ENCODE results near the gene CTNNA2.

CTNNA2 gene

DNA sequence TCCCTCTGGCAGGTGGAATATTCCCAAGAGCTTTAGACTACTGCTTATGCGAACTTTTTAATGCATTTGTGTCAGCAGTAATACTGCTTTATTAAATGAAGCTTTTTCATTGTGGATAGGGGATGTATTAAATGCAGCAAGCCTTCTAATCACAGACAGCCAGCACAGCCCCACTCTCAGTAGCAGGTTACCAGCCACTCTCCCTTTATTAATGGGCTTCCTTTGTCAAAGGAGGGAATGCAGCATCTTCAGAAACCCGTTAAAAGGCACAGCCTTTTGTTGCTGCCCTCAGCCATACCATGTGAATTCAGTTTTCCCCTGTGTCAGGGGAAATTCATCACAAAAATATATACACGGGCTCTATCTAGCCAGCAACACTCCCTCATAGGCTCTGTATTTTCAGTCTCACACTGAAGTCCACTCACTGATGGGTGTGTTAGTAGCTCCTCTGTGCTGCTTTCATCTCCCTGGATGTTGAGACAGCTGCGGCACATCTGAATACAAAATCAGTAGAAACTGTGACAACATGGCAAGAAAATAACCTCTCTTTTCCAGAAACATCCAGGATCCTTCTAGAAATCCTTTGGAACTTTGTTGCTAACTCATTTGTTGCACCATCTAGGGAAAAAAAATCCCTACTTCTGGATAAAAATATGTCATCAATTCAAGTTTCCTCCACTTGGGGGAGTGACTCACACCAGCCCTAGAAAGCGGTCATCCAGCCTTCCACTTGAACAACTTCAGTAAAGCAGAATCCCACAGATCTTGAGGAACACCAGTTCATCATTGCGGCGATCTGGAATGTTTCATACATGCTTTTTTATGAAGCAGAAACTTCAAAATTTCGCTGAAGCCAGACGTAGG is 743.3 kb downstream of the CTNNA2 start:
- DNase-seq (ENCODE audit: low read depth in 2 of 2, low spot score in 1 of 2) = no peak

DNA sequence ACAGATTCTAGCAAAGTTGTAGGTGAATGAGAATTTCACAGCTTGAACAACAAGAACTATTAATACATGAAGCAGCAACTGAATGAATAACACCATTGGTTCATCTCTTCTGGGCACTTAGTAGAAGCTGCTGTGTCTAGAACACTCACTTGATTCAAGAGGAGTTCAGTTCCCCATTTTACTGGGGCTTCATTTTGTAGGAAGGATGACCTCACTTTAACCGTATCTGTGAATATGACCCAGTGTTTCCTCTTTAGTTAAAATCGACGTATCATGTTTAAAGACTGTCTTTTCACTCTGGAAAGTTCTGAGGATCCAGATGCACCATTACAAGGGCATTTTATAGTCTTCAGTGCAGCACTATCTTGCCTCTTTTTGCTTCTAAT is 743.9 kb downstream of the CTNNA2 start:
- DNase-seq (ENCODE audit: low read depth in 2 of 2, low spot score in 1 of 2) = no peak

DNA sequence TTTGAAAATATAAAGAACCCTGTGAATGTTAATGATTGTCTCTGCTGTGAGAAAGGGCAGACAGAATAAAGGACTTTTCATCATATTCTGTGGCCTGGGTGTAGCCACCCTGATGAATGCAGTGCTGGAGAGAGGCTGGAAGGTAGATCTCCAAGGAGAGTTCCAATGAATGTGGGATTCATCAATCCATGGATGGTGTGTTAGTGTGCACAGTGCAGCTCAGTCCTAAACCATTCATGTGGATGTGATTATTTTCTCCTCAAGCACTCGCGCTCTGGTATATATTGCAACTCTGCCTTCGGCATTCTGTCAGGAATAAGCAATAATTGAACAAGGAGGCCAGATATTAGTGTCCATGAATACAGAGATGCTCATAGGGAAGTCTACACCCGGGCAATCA is 744.6 kb downstream of the CTNNA2 start:
- DNase-seq (ENCODE audit: low read depth in 2 of 2, low spot score in 1 of 2) = no peak

DNA sequence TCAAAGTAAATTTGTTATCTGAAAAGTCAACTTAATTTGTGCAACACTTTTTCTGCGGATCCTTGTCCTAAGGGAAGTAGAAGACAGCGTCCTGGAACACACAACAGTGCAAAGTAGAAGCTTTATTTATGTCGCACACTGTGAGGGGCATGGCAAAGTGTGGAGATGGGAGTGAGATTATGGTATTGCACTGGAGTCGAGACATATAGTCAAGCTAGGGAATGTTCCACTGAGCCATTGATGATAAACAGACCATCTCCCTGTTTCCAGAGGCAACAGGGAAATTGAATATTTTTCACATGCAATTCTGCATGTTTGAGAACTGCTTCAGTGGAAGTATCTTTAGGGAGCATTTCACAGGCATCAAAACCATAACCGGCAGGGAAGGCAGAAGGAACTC is 745.5 kb downstream of the CTNNA2 start:
- no peak for DNase-seq (ENCODE audit: low read depth in 2 of 2, low spot score in 1 of 2)

DNA sequence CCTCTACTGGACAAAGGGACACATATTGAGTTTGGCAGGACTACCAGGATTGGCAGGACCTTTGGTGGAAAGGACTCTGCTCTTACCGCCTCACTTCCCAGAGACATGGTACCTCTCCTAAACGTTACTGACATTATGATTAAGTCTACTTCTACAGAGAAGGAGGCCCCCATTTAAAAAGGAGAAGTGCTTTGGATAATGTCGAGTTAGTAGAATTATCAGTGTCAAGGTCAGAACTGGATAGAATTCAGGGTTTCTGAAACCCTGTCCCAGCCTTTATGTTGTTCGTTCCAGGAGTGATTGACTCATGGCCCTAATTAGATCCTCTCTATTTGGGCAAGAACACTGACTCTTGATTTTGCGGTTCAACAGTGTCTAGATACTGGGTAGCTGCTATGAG is 745.9 kb downstream of the CTNNA2 start:
- DNase-seq (ENCODE audit: low read depth in 2 of 2, low spot score in 1 of 2) = no peak

DNA sequence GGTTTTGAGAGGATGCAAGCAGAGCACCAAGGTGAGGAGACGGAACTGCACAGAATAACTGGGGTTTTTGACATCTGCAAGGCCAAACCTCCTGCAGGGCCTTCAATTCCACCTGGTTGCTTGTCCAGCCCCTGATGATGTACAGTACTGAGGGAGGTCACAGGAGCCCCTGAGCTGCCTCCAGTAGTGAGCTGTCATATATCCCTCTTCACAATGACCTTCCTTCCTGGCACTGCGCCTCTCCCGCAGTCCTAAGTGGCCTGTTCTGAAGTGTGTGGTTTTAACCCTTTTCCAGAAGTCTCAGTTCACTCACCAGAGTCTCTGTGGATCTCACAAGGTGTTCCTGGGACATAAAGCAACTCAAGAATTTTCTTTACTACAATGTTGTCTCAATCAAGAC is 746.4 kb downstream of the CTNNA2 start:
- no peak for DNase-seq (ENCODE audit: low read depth in 2 of 2, low spot score in 1 of 2)

DNA sequence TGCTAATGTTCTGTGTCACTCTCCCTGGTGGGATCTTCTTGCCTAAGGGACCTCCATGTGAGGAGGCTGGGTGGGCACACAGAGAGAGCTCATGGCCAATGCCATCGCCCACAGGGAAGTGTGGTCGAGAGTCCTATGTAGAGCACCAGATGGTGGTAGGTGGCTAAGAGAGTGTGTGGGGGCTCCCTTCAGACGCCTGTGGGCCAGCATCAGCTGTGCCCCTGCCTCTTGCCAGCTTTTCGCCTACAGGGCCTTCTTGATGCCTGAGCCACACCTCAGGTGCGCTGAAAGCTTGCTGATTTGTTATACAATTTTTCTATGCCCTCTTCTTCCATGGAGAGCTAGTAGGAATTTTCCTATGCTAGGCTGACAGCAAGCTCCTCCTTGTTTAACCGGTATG is 753.4 kb downstream of the CTNNA2 start:
- DNase-seq (ENCODE audit: low read depth in 2 of 2, low spot score in 1 of 2) = no peak

DNA sequence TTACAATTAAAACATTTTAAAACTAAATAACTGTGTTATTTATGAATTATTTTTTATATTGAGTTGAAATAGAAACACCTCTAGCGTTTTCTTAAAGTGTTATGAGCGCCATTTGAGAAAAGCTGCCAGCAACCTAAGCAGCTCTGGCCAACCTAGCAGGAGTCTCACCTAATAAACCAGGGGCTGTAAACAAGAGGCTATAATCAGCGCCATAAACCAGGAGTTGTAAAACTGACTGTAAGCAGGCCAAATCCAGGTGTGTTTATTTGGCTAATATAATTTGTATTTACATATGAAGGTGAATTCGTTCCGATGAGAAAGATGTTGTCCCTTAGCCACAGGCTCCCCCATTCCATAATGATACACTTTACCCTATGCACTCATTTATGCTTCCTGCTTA is 757.0 kb downstream of the CTNNA2 start:
- DNase-seq (ENCODE audit: low read depth in 2 of 2, low spot score in 1 of 2) = no peak

DNA sequence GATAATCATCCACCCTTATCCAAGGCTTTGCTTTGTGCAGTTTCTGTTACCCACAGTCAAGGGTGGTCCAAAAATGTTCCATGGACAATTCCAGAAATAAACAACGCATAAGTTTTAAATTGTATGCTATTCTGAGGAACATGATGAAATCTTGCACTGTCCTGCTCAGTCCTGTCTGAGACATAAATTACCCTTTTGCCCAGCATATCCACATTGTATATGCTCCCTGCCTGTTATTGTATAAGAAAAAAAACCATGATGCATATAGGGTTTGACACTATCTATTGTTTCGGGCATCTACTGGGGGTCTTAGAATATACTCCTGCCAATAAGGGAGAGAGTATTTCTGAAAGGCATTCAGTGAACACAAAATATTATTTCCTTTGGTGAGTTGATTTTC is 767.7 kb downstream of the CTNNA2 start:
- no peak for DNase-seq (ENCODE audit: low read depth in 2 of 2, low spot score in 1 of 2)

DNA sequence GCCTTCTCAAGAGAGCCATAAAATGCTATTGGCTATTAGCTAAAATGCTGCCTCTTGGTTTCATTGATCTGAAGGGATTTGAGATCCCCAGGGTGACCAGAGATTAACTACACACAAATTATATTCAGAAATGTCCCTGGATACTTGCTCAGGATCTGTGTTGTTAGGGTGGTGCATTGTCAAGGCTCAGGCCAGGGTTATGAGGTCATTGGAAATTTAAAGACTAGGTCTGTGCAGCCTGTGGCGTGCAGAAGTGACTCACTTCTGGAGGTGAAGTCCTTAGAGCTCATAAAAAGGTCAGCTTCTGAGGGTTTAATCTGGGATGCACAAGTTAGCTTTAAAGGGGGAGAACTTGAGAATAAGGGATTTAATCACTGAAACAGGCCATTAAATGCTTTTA is 768.2 kb downstream of the CTNNA2 start:
- no peak for DNase-seq (ENCODE audit: low read depth in 2 of 2, low spot score in 1 of 2)

DNA sequence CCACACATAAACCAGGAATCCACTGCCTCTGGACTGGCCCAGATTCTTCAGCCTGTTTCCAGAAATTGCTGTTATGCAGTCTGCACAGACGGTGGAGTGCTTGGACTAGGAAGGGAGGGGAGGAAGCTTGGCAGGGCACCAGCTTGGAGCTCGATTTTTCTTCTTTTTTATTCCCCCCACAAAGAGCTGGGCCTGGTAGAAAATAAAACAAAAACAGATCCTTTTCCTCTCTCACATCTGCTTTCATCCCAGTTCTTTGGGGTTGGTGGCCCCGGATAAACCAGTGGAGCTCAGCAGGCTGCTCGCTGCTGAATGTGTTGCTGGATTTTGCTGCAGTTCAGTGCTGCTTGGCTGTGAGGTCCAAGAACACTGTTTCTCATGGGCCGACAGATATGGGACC is 775.7 kb downstream of the CTNNA2 start:
- no peak for DNase-seq (ENCODE audit: low read depth in 2 of 2, low spot score in 1 of 2)

DNA sequence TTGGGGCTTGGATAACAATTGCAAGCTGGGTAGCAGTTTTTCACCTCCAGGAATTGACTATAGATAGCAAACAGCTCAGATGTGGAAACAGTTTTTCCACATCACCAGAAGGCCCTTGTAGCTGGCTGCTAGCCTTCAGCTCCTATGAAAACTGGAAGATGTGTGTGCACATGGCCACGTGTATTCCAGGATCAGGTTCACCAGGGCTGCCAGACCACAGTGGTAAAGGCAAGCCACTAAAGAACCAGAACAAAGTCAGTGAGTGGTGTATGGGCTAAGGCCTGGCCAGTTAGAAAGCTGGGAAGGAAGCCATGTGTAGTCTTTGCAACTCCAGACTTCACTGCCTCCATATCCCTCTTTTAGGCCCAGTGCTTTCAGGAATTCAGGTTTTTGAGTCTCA is 778.8 kb downstream of the CTNNA2 start:
- DNase-seq (ENCODE audit: low read depth in 2 of 2, low spot score in 1 of 2) = no peak

DNA sequence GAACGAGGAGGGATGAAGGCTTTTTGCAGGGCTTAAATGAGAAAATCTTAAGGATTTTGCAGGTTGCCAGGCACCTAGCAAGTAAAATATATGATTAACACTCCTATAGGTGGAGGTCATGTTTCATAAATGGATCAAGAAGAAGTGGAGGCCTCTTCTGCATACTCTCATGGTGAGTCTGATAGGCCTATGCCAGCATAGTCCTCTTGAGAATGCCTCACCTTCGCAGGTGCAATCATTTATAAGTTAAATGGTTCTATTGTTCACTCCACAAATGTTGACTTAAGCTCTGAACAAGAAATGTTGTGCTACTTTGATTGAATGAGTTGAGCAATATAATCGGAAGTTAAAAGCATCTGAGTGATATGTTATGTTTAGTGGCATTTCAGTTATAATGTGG is 779.6 kb downstream of the CTNNA2 start:
- DNase-seq (ENCODE audit: low read depth in 2 of 2, low spot score in 1 of 2) = no peak

DNA sequence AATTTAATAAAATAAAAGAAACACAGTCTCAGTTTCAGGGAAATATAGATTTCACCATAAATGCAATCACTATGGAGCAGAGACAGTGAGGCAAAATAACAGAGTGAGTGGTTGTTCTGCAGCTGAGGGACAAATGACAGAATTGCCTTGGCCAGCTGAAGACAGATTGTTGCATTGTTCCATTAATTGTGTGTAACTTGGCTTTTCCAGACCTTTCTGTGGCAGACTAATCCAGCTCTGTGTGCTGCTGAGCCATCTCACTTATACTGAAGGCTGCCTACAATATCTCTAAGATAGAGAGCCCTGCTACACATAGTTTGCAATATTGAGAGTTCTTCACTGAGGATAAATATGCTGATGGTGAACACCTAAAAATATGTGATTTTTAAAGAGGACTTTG is 780.2 kb downstream of the CTNNA2 start:
- no peak for DNase-seq (ENCODE audit: low read depth in 2 of 2, low spot score in 1 of 2)

DNA sequence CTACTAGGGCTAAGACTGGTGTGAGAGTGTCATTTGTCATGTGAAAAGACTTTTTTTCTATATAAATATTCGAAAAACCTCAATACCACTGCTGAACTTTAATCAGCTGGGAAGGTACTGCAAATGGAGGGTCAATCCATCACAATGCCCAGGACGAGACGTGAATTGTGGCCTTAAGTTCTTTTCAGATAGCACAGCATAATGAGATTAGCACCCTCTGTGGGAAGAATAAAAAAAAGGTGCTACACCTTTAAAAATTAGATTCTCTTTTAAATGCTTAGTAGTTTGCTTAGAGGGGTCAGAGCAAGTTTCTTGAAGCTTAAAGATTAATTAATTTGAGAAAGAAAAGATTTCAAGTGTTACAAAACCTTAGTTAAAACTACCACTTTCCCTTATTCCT is 786.1 kb downstream of the CTNNA2 start:
- DNase-seq (ENCODE audit: low read depth in 2 of 2, low spot score in 1 of 2) = no peak

DNA sequence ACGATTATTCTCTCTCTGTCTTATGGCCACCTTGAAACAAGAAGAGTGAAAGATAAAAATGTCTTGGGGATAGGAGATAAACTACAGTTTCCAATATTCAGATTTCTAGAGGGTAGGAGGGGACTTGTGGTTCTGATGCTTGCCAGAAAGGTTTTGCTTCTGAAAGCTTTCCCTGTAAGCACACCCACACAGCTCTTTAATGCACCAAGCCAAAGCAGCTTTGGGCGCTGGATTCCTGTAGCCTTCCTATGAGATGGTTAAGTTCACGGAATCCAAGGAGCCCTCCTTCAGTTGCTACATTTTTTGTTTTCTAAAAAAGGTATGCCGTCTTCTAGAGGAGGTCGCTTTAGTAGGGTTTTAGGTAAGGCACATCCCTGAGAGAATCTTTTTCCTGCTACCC is 786.8 kb downstream of the CTNNA2 start:
- no peak for DNase-seq (ENCODE audit: low read depth in 2 of 2, low spot score in 1 of 2)

DNA sequence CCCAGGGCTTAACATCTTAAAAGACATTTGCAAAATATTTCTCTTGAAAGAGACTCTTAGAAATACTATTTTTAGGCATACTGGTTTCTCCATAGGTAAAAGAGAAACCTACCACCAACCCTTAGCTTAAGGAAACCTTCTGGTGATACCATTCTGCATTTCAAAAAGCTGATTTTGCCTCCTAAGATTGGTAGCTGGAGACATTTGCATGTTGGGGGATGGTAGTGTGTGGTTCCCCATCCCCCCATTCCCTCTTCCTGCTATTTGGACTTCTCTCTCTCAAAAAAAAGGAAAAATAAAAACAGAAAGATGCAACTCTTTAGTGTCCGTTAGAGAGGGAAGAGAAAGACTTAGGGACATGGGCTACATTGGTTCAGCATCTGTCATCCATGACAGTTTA is 787.5 kb downstream of the CTNNA2 start:
- no peak for DNase-seq (ENCODE audit: low read depth in 2 of 2, low spot score in 1 of 2)

DNA sequence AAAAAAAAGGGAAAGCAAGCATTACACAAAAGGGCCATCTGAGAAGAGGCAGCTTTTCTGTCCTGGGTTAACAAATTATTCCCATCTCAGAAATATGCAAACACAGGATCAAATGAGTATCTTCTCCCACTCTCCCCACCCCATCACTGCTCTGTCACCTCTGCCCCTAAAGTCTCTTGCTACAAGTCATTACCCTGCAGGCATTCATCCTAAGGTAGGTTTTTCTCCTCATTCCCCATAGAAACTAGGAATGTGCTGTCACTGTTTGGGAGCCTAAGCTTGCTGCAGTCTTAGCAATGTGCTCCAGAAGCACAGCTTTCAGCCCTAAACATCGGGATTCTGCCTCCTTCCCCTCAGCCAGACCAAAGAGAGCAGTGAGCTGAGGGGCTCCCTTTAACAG is 788.1 kb downstream of the CTNNA2 start:
- DNase-seq (ENCODE audit: low read depth in 2 of 2, low spot score in 1 of 2) = no peak

DNA sequence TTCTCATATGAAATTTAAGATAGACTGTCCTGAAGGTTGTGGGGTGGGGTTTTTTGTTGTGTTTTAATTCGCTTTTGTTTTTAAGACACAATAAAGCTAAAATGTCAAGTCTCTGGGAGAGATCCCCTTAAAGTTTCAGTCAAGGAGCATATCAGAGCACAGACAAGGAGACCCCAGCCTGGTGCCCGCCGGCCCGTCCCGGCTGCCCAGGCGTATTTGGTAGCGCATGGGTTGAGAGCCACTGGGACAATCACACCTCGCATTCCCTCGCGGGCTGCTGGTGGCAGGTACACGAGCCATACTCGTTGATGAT is 789.1 kb downstream of the CTNNA2 start:
- no peak for DNase-seq (ENCODE audit: low read depth in 2 of 2, low spot score in 1 of 2)

DNA sequence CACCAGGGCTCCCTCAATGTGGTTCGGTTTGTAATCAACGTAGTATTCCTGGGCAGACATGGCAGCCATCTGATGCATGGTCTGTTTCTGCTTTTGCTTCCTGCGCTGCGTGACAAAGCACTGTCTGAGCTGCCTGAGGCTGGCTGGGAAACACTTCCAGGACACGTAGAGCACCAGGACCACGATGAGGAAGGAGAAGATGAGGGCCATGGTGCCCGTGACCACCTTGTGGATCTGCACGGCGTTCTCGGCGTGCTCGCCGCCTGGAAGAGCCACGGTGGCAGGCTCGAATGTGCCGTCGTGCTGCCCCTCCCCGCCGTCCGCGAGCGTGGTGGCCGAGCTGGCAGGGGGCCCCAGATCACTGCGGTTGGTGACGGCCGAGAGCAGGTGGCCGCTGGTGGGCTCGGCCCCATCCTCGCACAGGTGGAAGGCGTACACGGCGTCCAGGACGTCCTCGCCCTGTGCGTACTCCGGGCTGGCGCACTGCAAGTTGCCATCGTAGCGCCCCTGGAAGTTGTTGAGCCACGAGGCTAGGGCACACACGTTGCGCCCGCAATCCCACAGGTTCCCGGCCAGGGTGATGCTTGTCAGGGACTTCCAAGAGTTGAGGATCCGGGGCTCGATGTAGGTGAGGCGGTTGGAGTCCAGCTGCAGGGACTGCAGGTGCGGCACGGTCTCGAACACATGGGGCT is 789.6 kb downstream of the CTNNA2 start:
- no peak for DNase-seq (ENCODE audit: low read depth in 2 of 2, low spot score in 1 of 2)

DNA sequence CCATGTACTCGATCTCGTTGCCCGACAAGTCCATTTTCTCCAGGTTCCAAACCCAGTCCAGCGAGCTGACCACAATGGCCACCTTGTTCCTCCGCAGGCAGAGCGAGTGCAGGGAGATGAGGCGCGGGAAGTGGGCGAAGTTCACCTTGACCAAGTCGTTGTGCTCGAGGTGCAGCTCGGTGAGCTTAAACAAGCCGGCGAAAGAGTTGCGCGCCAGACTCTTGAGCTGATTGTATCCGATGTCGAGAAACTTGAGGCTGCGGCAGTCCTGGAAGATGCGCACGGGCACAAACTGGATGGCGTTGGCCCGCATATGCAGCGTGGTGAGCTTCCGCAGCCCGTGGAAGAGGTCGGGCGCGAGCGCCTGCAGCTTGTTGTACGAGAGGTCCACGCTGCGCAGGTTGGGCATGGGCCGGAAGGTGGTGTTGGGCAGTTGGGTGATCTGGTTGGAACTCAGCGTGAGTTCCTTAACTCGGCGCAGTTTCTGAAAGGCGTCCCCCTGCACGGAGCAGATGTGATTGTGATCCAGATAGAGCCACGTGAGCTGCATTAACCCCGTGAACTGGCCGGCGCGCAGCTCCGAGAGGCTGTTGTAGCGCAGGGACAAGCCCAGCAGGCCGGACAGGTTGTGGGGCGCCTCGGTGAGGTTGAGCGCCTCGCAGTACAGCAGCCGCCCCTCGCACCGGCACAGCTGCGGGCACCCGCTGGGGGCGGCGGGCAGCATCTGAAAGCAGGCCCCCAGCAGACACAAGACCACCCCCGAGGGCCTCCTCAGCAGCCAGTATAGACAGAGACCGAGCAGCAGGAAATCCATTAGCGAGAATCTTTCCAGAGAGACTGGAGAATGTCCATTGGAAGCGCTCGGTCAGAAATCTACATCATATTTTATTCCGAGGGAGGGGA is 790.4 kb downstream of the CTNNA2 start:
- no peak for DNase-seq (ENCODE audit: low read depth in 2 of 2, low spot score in 1 of 2)
